Caco-2 (cell line): Measurements from ENCODE around the gene USP9X. TPM values are rescaled to one million over a fixed set of nuclear protein-coding genes. Genes with fewer than 3 reads are reported as not detected.

Experiments
- BruUV-seq: library from RNA; stranded (reverse); fragments of 400-500 nt; replicated peaks from 2 replicates; lab custom pipeline; 2021; lab: Mats Ljungman, UMichigan
- CTCF ChIA-PET: fragments of 300-600 bp; sonication (Branson Sonifier 250); formaldehyde crosslinking; loops from one replicate; lab custom pipeline; 2022; ENCODE audit warnings: antibody characterized with exemption; lab: Charles Lee
- POLR2A ChIA-PET: fragments of 300-600 bp; sonication (Branson Sonifier 250); formaldehyde crosslinking; loops from one replicate; lab custom pipeline; 2022; ENCODE audit warnings: antibody characterized with exemption; lab: Charles Lee
- DNase-seq, 2 experiments: peaks; one replicate each; pipeline versions ENCODE4 v3.0.0 to v3.0.0-alpha.2; 2020 to 2022
- H3K27me3 ChIP-seq: replicated peaks from 2 replicates; pipeline ENCODE4 v1.6.0; 2011; ENCODE audit warnings: low read length; ENCODE audit not compliant: control insufficient read depth, insufficient read depth
- H3K36me3 ChIP-seq: 2 replicates; pipeline ENCODE4 v1.5.1; 2011; ENCODE audit warnings: low read length; ENCODE audit not compliant: control insufficient read depth, insufficient read depth
- H3K4me1 ChIP-seq: fragments of 250-450 bp; sonication (Bioruptor Pico); 2 replicates; pipeline ENCODE4 v1.5.1; 2020; ENCODE audit warnings: mild to moderate bottlenecking
- H3K4me3 ChIP-seq: 2 replicates; pipeline ENCODE4 v1.5.1; 2011; ENCODE audit warnings: low read depth, mild to moderate bottlenecking, control low read depth, low read length
- H3K9me3 ChIP-seq: fragments of 250-450 bp; sonication (Bioruptor Pico); 2 replicates; pipeline ENCODE4 v1.5.1; 2020; ENCODE audit warnings: mild to moderate bottlenecking, moderate library complexity
- H3K27ac Mint-ChIP-seq: one replicate; pipeline ENCODE4 v1.8.0; 2022; ENCODE audit warnings: mixed read lengths; ENCODE audit not compliant: unreplicated experiment
- H3K27me3 Mint-ChIP-seq: one replicate; pipeline ENCODE4 v1.8.0; 2022; ENCODE audit warnings: mixed read lengths; ENCODE audit not compliant: insufficient read depth, unreplicated experiment
- H3K36me3 Mint-ChIP-seq: one replicate; pipeline ENCODE4 v1.8.0; 2022; ENCODE audit warnings: mild to moderate bottlenecking, mixed read lengths; ENCODE audit not compliant: insufficient read depth, unreplicated experiment
- H3K4me1 Mint-ChIP-seq: one replicate; pipeline ENCODE4 v1.8.0; 2022; ENCODE audit warnings: low read depth, mixed read lengths; ENCODE audit not compliant: unreplicated experiment
- H3K4me3 Mint-ChIP-seq: one replicate; pipeline ENCODE4 v1.8.0; 2022; ENCODE audit warnings: mild to moderate bottlenecking, moderate library complexity, mixed read lengths; ENCODE audit not compliant: unreplicated experiment
- H3K9me3 Mint-ChIP-seq: one replicate; pipeline ENCODE4 v1.8.0; 2022; ENCODE audit warnings: mixed read lengths; ENCODE audit not compliant: unreplicated experiment
- intact Hi-C: fragments of 100-400 bp; cut with micrococcal nuclease; formaldehyde crosslinking; loops from one replicate; pipeline ENCODE4 v1.10.0; 2022; ENCODE audit not compliant: unreplicated experiment
- total RNA-seq: library from RNA; stranded (reverse); gene quantifications from 2 replicates; pipeline ENCODE4 v1.2.3, GENCODE V29; 2022
- TF ChIP-seq, protein P1 (sequence below), 2 experiments: fragments of 200-600 bp in 1 of 2; IDR thresholded peaks; 1 replicate in 1 of 2; 2 replicates in 1 of 2; pipeline versions ENCODE4 v1.5.1 to v1.8.0; 2011 to 2022; ENCODE audit warnings: antibody characterized with exemption in 1 of 2, control low read depth in 1 of 2, inconsistent platforms in 1 of 2, low read depth in 1 of 2, low read length in 1 of 2, mild to moderate bottlenecking in 1 of 2, moderate library complexity in 1 of 2; ENCODE audit not compliant: insufficient read depth in 1 of 2, severe bottlenecking in 1 of 2, unreplicated experiment in 1 of 2

USP9X gene
- total RNA-seq, 1 experiment from 2014 or later, result 73.7 TPM

DNA sequence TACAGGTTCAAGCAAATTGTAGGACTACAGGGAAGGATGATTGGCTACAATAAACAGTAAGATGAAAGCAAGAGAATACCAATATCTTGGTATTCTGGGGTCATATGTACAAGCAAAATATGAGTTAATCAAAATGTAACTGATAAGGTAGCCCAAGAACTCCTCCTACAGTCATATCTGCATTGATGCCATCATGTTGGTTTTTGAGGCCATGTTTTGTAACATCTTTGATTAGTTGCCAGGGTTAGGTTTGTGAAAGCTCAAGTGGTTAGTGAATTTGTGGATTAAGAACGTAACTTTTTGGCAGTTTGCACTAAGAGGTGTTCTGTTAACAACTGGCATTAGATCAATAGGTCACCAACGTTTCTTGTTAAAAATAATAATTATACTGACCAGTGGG lies 59.6 kb downstream of the USP9X start:
- CTCF ChIA-PET, result no interaction called here
- H3K36me3 Mint-ChIP-seq, result peaks cover 41% of the 10 kb centered on the region

DNA sequence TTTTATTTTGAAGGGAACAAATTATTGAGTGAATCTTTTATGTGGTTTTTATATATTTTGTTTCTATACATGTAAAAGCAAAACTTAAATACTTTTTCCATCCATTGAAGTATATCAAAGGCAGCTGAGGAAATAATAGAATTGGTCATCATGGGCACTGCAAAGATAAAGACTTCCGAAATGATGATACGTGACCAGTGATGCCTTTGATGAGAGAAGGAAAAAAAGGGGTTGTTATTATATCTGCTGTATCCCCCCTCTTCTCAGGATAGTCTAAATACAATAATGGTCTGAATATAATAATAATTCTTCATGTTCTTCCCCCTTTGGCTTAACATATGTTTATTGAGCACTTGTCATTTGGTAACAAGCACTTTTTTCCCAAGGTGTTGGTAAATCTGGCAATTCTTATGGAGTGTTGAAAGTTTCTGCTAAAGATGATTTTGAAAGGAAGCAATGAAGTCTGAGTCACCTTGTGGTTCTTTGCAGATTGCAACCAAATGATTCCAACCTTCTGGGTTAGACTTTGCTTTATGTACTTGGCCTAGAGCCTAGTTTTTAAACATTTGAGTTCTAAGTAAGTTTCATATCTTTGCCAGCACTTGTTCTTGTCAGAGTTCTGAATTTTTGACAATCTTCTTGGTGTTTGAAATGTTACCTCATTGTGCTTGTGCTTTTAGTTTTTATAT lies 60.8 kb downstream of the USP9X start:
- no peak for DNase-seq

More for the DNA sequence above, 59.6 kb downstream of the USP9X start:
- no peaks in the 10 kb centered on the region for H3K27me3 ChIP-seq
- H3K4me3 ChIP-seq, result no peak overlapping the region
- H3K9me3 ChIP-seq, result no peaks in the 10 kb centered on the region
- Mint-ChIP-seq H3K9me3 (no peaks in the 10 kb centered on the region), H3K4me3 (no peak overlapping the region), H3K27ac (no peak overlapping the region), H3K27me3 (no peaks in the 10 kb centered on the region), H3K4me1 (peaks cover 5% of the 10 kb centered on the region)
- POLR2A ChIA-PET, result no interaction called here
- no peaks in the 10 kb centered on the region for H3K36me3 ChIP-seq
- intact Hi-C loops, result no loop called here
- no peaks in the 10 kb centered on the region for H3K4me1 ChIP-seq
- no TSS peak for BruUV-seq
- TF ChIP-seq, protein P1, sequence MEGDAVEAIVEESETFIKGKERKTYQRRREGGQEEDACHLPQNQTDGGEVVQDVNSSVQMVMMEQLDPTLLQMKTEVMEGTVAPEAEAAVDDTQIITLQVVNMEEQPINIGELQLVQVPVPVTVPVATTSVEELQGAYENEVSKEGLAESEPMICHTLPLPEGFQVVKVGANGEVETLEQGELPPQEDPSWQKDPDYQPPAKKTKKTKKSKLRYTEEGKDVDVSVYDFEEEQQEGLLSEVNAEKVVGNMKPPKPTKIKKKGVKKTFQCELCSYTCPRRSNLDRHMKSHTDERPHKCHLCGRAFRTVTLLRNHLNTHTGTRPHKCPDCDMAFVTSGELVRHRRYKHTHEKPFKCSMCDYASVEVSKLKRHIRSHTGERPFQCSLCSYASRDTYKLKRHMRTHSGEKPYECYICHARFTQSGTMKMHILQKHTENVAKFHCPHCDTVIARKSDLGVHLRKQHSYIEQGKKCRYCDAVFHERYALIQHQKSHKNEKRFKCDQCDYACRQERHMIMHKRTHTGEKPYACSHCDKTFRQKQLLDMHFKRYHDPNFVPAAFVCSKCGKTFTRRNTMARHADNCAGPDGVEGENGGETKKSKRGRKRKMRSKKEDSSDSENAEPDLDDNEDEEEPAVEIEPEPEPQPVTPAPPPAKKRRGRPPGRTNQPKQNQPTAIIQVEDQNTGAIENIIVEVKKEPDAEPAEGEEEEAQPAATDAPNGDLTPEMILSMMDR (IDR thresholded peaks at IDR 0.05; ENCODE audit: insufficient read depth in 1 of 2, low read depth in 1 of 2, low read length in 1 of 2, severe bottlenecking in 1 of 2, unreplicated experiment in 1 of 2), result no peak
- DNase-seq, result no peak

DNA sequence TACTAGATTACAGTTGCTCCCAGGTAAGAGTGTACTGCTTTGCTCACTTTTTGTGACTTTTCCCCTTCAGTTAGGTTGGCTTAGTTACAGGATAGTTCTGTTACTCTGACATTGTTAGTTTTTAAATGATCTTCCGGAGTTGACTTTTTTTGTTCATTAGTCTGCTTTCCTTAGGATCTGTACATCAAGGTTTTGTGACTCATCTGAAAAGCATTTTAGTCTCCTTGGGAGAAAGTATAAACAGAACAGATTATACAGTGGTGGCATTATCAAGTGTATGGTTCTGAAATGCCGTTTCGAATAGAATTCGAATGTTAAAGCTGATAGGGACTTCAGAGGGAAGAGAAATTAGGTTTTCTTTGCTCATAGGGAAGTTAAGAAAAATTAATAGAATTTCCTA lies 63.3 kb downstream of the USP9X start:
- Mint-ChIP-seq H3K36me3 (peaks cover 50% of the 10 kb centered on the region), H3K4me1 (peaks cover 5% of the 10 kb centered on the region), H3K9me3 (no peaks in the 10 kb centered on the region), H3K27me3 (no peaks in the 10 kb centered on the region), H3K4me3 (no peak overlapping the region), H3K27ac (no peak overlapping the region)
- DNase-seq, result no peak
- H3K4me1 ChIP-seq, result no peaks in the 10 kb centered on the region
- H3K4me3 ChIP-seq, result no peak overlapping the region
- no peaks in the 10 kb centered on the region for H3K9me3 ChIP-seq
- TF ChIP-seq, protein P1 (IDR thresholded peaks at IDR 0.05; ENCODE audit: insufficient read depth in 1 of 2, low read depth in 1 of 2, low read length in 1 of 2, severe bottlenecking in 1 of 2, unreplicated experiment in 1 of 2), result no peak
- CTCF ChIA-PET, result no interaction called here
- POLR2A ChIA-PET, result no interaction called here
- intact Hi-C loops, result no loop called here
- H3K27me3 ChIP-seq, result no peaks in the 10 kb centered on the region
- no peaks in the 10 kb centered on the region for H3K36me3 ChIP-seq
- BruUV-seq, result no TSS peak

More for the DNA sequence above, 60.8 kb downstream of the USP9X start:
- TF ChIP-seq, protein P1 (IDR thresholded peaks at IDR 0.05; ENCODE audit: insufficient read depth in 1 of 2, low read depth in 1 of 2, low read length in 1 of 2, severe bottlenecking in 1 of 2, unreplicated experiment in 1 of 2), result no peak
- H3K4me1 Mint-ChIP-seq, result peaks cover 5% of the 10 kb centered on the region
- no peaks in the 10 kb centered on the region for H3K27me3 ChIP-seq
- BruUV-seq, result no TSS peak
- no peak overlapping the region for H3K4me3 Mint-ChIP-seq
- no peaks in the 10 kb centered on the region for H3K27me3 Mint-ChIP-seq
- H3K36me3 ChIP-seq, result no peaks in the 10 kb centered on the region
- H3K27ac Mint-ChIP-seq, result no peak overlapping the region
- ChIA-PET CTCF (interaction anchor here (0.6 kb wide), 1 partner anchor 932 kb away, joined by 8 read pairs; no protein-coding TSS in a partner anchor), POLR2A (no interaction called here)
- no peak overlapping the region for H3K4me3 ChIP-seq
- H3K9me3 Mint-ChIP-seq, result no peaks in the 10 kb centered on the region
- H3K4me1 ChIP-seq, result no peaks in the 10 kb centered on the region
- H3K36me3 Mint-ChIP-seq, result peaks cover 43% of the 10 kb centered on the region
- no peaks in the 10 kb centered on the region for H3K9me3 ChIP-seq
- intact Hi-C loops, result no loop called here
